Neuronal stem cell (in vitro differentiated cells): ENCODE results near the gene TPTE2. TPM values are rescaled to one million over a fixed set of nuclear protein-coding genes. Genes with fewer than 3 reads are reported as not detected.
"Not testable (repeated sequence)": the region's sequence is repeated elsewhere in the genome, so short reads cannot be mapped to it uniquely, and the experiment has no call there.

Experiments used
- DNase-seq: peaks from one replicate; pipeline ENCODE4 v3.0.0-alpha.2; 2013; ENCODE audit warnings: low spot score
- H2AFZ ChIP-seq: one replicate; pipeline ENCODE4 v1.6.1; 2013; ENCODE audit warnings: mild to moderate bottlenecking, low read length, inconsistent platforms
- H2AK5ac ChIP-seq: 2 replicates; pipeline ENCODE4 v1.6.1; 2013; ENCODE audit warnings: low read depth, mild to moderate bottlenecking, inconsistent platforms, low read length, moderate library complexity, mixed read lengths
- H2BK120ac ChIP-seq: 2 replicates; pipeline ENCODE4 v1.6.1; 2013; ENCODE audit warnings: low read depth, mild to moderate bottlenecking, inconsistent platforms, low read length, moderate library complexity, mixed read lengths
- H2BK12ac ChIP-seq: one replicate; pipeline ENCODE4 v1.6.1; 2013; ENCODE audit warnings: low read length, inconsistent platforms
- H2BK15ac ChIP-seq: 2 replicates; pipeline ENCODE4 v1.6.1; 2013; ENCODE audit warnings: mild to moderate bottlenecking, low read length, inconsistent platforms, mixed read lengths
- H2BK5ac ChIP-seq: one replicate; pipeline ENCODE4 v1.6.1; 2013; ENCODE audit warnings: inconsistent platforms, mild to moderate bottlenecking, low read length, moderate library complexity
- H3K14ac ChIP-seq: one replicate; pipeline ENCODE4 v1.6.1; 2013; ENCODE audit warnings: low read length, inconsistent platforms
- H3K18ac ChIP-seq: 2 replicates; pipeline ENCODE4 v1.6.1; 2013; ENCODE audit warnings: low read length, inconsistent platforms
- H3K23ac ChIP-seq: 2 replicates; pipeline ENCODE4 v1.6.1; 2013; ENCODE audit warnings: low read depth, mild to moderate bottlenecking, mixed read lengths, low read length, inconsistent platforms; ENCODE audit not compliant: poor library complexity
- H3K27ac ChIP-seq: replicated peaks from 3 replicates; pipeline ENCODE4 v1.5.1; 2013; ENCODE audit warnings: low read length, inconsistent platforms
- H3K27me3 ChIP-seq, 3 experiments: 2 replicates each; pipeline ENCODE4 v1.6.1; 2013; ENCODE audit warnings: low read length in 3 of 3, mild to moderate bottlenecking in 2 of 3, inconsistent platforms in 1 of 3, low read depth in 1 of 3, mixed read lengths in 1 of 3, moderate library complexity in 1 of 3; ENCODE audit not compliant: control insufficient read depth in 3 of 3, insufficient read depth in 3 of 3
- H3K36me3 ChIP-seq, 2 donors: replicated peaks in 1 of 2; 2 replicates each; pipeline ENCODE4 v1.6.1; 2013; ENCODE audit warnings: low read length in 2 of 2; ENCODE audit not compliant: control insufficient read depth in 2 of 2, insufficient read depth in 2 of 2
- H3K4ac ChIP-seq: 2 replicates; pipeline ENCODE4 v1.6.1; 2013; ENCODE audit warnings: inconsistent platforms, mild to moderate bottlenecking, low read length, moderate library complexity
- H3K4me1 ChIP-seq, 2 donors: 1 replicate in 1 of 2; 2 replicates in 1 of 2; pipeline ENCODE4 v1.6.1; 2013; ENCODE audit warnings: low read length in 2 of 2, low read depth in 1 of 2; ENCODE audit not compliant: control insufficient read depth in 2 of 2, insufficient read depth in 1 of 2
- H3K4me2 ChIP-seq: one replicate; pipeline ENCODE4 v1.6.1; 2013; ENCODE audit warnings: mild to moderate bottlenecking, low read length, inconsistent platforms; ENCODE audit not compliant: insufficient read depth, poor library complexity, severe bottlenecking
- H3K4me3 ChIP-seq, 2 donors: 2 replicates each; pipeline ENCODE4 v1.5.1; 2013; ENCODE audit warnings: low read length in 2 of 2, mild to moderate bottlenecking in 2 of 2, inconsistent platforms in 1 of 2, moderate library complexity in 1 of 2
- H3K79me1 ChIP-seq: one replicate; pipeline ENCODE4 v1.6.1; 2013; ENCODE audit warnings: low read depth, mild to moderate bottlenecking, inconsistent platforms, low read length, moderate library complexity
- H3K9ac ChIP-seq: one replicate; pipeline ENCODE4 v1.6.1; 2013; ENCODE audit warnings: mild to moderate bottlenecking, low read depth, low read length, inconsistent platforms; ENCODE audit not compliant: poor library complexity
- H3K9me3 ChIP-seq, 2 donors: replicated peaks in 1 of 2; 2 replicates each; pipeline versions ENCODE3 to v1.6.1; 2013; ENCODE audit warnings: low read length in 2 of 2, mild to moderate bottlenecking in 2 of 2, inconsistent platforms in 1 of 2, low read depth in 1 of 2, mixed read lengths in 1 of 2, moderate library complexity in 1 of 2; ENCODE audit not compliant: control insufficient read depth in 2 of 2, insufficient read depth in 1 of 2
- H4K8ac ChIP-seq: one replicate; pipeline ENCODE4 v1.6.1; 2013; ENCODE audit warnings: low read depth, mild to moderate bottlenecking, inconsistent platforms, low read length, moderate library complexity
- H4K91ac ChIP-seq: one replicate; pipeline ENCODE4 v1.6.1; 2013; ENCODE audit warnings: low read length, low read depth, mild to moderate bottlenecking, inconsistent platforms; ENCODE audit not compliant: poor library complexity
- WGBS, 2 donors: extraction: QIAGEN DNeasy Blood & Tissue Kit; methylation state at CpG; one replicate each; pipeline ENCODE4 v1.1.7; 2013; ENCODE audit warnings: missing lambda C conversion rate in 2 of 2, mixed read lengths in 1 of 2; ENCODE audit not compliant: insufficient read length in 2 of 2, insufficient replicate concordance in 1 of 2; ENCODE audit errors: extremely low coverage in 2 of 2; 5-methylcytosine and 5-hydroxymethylcytosine counted together
- polyA plus RNA-seq, 2 experiments: library from polyadenylated mRNA; stranded (reverse); fragments of 200-250 nt; gene quantifications; one replicate each; pipeline ENCODE4 v1.2.3, GENCODE V29; 2013

Gene TPTE2
- 0.15 TPM for polyA plus RNA-seq (2013, experiment 1 of 2)
- 0.11 TPM for polyA plus RNA-seq (2013, experiment 2 of 2)

GRCh38 chr13:19561127-19561582 lies at the start of gene TPTE2:
TPTE2 (minus strand) TSS chr13:19561532; CDS start chr13:19503234, 58,298 bp downstream.
- not testable (repeated sequence) for H2BK15ac ChIP-seq, H2BK120ac ChIP-seq, H3K36me3 ChIP-seq, H2BK12ac ChIP-seq, H2AK5ac ChIP-seq, H3K9me3 ChIP-seq, DNase-seq, H3K4ac ChIP-seq, H3K4me3 ChIP-seq, H4K91ac ChIP-seq, H3K14ac ChIP-seq, H2BK5ac ChIP-seq, H4K8ac ChIP-seq, H2AFZ ChIP-seq, H3K79me1 ChIP-seq, H3K9ac ChIP-seq, H3K27me3 ChIP-seq, H3K4me1 ChIP-seq, H3K4me2 ChIP-seq, H3K27ac ChIP-seq, H3K18ac ChIP-seq, H3K23ac ChIP-seq
- WGBS, 2 donors: no CpG with 5 or more reads among the region's 32 CpGs

GRCh38 chr13:19607523-19608078 lies 46.3 kb upstream of the TPTE2 start:
- H2AFZ ChIP-seq: no peak overlapping the region
- H3K27ac ChIP-seq: no peak overlapping the region
- H3K4me3 ChIP-seq: peak overlapping the region in 1 of 2 donors; percentile 30
- no peak overlapping the region for H3K23ac ChIP-seq
- WGBS, 2 donors: no CpG with 5 or more reads among the region's 10 CpGs
- no peak overlapping the region for H2BK12ac ChIP-seq
- no peak overlapping the region for H2BK5ac ChIP-seq
- no peak overlapping the region for H2BK15ac ChIP-seq
- no peak overlapping the region for H3K18ac ChIP-seq
- no peak overlapping the region for H4K8ac ChIP-seq
- peaks cover 0 to 2% of the 10 kb centered on the region in 2 donors for H3K4me1 ChIP-seq
- H3K9me3 ChIP-seq: peaks cover 9 to 23% of the 10 kb centered on the region in 2 donors
- no peak overlapping the region for H3K9ac ChIP-seq
- no peak for DNase-seq
- H2AK5ac ChIP-seq: no peak overlapping the region
- H3K79me1 ChIP-seq: no peaks in the 10 kb centered on the region
- no peak overlapping the region for H4K91ac ChIP-seq
- no peak overlapping the region for H3K14ac ChIP-seq
- H3K36me3 ChIP-seq: peaks cover 0 to 15% of the 10 kb centered on the region in 2 donors
- no peak overlapping the region for H3K4me2 ChIP-seq
- H3K27me3 ChIP-seq: peaks cover 0 to 3% (median 1%) of the 10 kb centered on the region in 3 experiments
- no peak overlapping the region for H3K4ac ChIP-seq
- H2BK120ac ChIP-seq: no peak overlapping the region

- H2BK120ac ChIP-seq: no peak overlapping the region
- H3K9ac ChIP-seq: no peak overlapping the region
- H3K18ac ChIP-seq: no peak overlapping the region
- H3K23ac ChIP-seq: no peak overlapping the region
- no peak overlapping the region for H3K4ac ChIP-seq
- no peak overlapping the region for H3K14ac ChIP-seq
- H2AFZ ChIP-seq: no peak overlapping the region
- no peak overlapping the region for H4K8ac ChIP-seq
- no peak overlapping the region for H3K4me2 ChIP-seq
- peaks cover 0 to 3% of the 10 kb centered on the region in 2 donors for H3K4me1 ChIP-seq
- H3K4me3 ChIP-seq: no peak overlapping the region
- H2BK15ac ChIP-seq: no peak overlapping the region
- H3K9me3 ChIP-seq: peaks cover 9 to 23% of the 10 kb centered on the region in 2 donors
- peaks cover 0 to 9% (median 3%) of the 10 kb centered on the region in 3 experiments for H3K27me3 ChIP-seq
- H2BK5ac ChIP-seq: no peak overlapping the region
- H4K91ac ChIP-seq: no peak overlapping the region
- no peak overlapping the region for H2AK5ac ChIP-seq
- peaks cover 0 to 15% of the 10 kb centered on the region in 2 donors for H3K36me3 ChIP-seq
- no CpG with 5 or more reads among the region's 2 CpGs for WGBS, 2 donors
- no peaks in the 10 kb centered on the region for H3K79me1 ChIP-seq
- no peak for DNase-seq
- no peak overlapping the region for H3K27ac ChIP-seq
- no peak overlapping the region for H2BK12ac ChIP-seq
These were observed 45.4 kb upstream of the TPTE2 start for GRCh38 chr13:19606737-19607136.

- Histone ChIP-seq H3K4me2 (no peak overlapping the region), H3K27ac (no peak overlapping the region), H3K9ac (no peak overlapping the region), H3K36me3 (peaks cover 0 to 15% of the 10 kb centered on the region in 2 donors), H3K4me3 (no peak overlapping the region), H2BK5ac (no peak overlapping the region), H3K18ac (no peak overlapping the region), H3K4me1 (peaks cover 0 to 3% of the 10 kb centered on the region in 2 donors), H3K27me3 (peaks cover 0 to 12% (median 3%) of the 10 kb centered on the region in 3 experiments), H2BK120ac (no peak overlapping the region), H2AFZ (no peak overlapping the region), H3K14ac (no peak overlapping the region), H2AK5ac (no peak overlapping the region), H4K91ac (no peak overlapping the region), H2BK12ac (no peak overlapping the region), H2BK15ac (no peak overlapping the region), H4K8ac (no peak overlapping the region), H3K23ac (no peak overlapping the region), H3K79me1 (no peaks in the 10 kb centered on the region), H3K9me3 (peaks cover 9 to 23% of the 10 kb centered on the region in 2 donors), H3K4ac (no peak overlapping the region)
- no peak for DNase-seq
These were observed 44.8 kb upstream of the TPTE2 start for GRCh38 chr13:19606152-19606551.
